WTC11 (cell line): ENCODE results near the gene TSR3.

ENCODE experiments used
- ATF2 ChIP-seq: sonication (generic); formaldehyde crosslinking; IDR thresholded peaks from 2 replicates; pipeline ENCODE4 v1.8.1; 2022; ENCODE audit warnings: low read depth, missing genetic modification reagents, borderline replicate concordance
- CREM ChIP-seq: sonication (generic); formaldehyde crosslinking; IDR thresholded peaks from 2 replicates; pipeline ENCODE4 v1.8.1; 2022; ENCODE audit warnings: mild to moderate bottlenecking, missing genetic modification reagents, moderate library complexity
- MLX ChIP-seq: sonication (generic); formaldehyde crosslinking; IDR thresholded peaks from 2 replicates; pipeline ENCODE4 v1.8.1; 2023; ENCODE audit warnings: mild to moderate bottlenecking, missing genetic modification reagents, moderate library complexity
- PRRX2 ChIP-seq: fragments of 250-450 bp; sonication (Bioruptor Pico); IDR thresholded peaks from 2 replicates; pipeline ENCODE4 v1.8.0; 2021; ENCODE audit warnings: mild to moderate bottlenecking
- TF ChIP-seq, protein P1 (sequence below): fragments of 200-600 bp; IDR thresholded peaks from 2 replicates; pipeline ENCODE4 v1.8.0; 2022; ENCODE audit warnings: antibody characterized with exemption

DNA sequence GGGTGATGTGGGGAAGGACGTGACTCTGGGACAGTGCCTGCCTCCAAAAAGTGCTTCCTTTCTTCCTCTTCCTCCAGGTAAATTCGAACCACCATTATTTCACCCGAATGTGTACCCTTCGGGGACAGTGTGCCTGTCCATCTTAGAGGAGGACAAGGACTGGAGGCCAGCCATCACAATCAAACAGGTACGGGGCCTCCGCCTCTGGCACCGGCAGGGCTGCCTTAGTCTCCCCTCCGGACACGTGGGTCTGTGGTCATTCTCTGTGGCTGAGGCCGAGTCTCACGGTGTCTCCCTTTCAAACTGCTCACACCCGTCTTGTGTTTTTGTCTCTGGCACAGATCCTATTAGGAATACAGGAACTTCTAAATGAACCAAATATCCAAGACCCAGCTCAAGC, 31.6 kb downstream of the TSR3 start:
- no peak for TF ChIP-seq MLX (CRISPR knock-in tag)
- TF ChIP-seq CREM (CRISPR knock-in tag) = no peak
- no peak for TF ChIP-seq PRRX2 (CRISPR knock-in tag)
- TF ChIP-seq, protein P1, sequence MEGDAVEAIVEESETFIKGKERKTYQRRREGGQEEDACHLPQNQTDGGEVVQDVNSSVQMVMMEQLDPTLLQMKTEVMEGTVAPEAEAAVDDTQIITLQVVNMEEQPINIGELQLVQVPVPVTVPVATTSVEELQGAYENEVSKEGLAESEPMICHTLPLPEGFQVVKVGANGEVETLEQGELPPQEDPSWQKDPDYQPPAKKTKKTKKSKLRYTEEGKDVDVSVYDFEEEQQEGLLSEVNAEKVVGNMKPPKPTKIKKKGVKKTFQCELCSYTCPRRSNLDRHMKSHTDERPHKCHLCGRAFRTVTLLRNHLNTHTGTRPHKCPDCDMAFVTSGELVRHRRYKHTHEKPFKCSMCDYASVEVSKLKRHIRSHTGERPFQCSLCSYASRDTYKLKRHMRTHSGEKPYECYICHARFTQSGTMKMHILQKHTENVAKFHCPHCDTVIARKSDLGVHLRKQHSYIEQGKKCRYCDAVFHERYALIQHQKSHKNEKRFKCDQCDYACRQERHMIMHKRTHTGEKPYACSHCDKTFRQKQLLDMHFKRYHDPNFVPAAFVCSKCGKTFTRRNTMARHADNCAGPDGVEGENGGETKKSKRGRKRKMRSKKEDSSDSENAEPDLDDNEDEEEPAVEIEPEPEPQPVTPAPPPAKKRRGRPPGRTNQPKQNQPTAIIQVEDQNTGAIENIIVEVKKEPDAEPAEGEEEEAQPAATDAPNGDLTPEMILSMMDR = no peak
- TF ChIP-seq ATF2 (CRISPR knock-in tag) = no peak
